Keratinocyte (primary cell): ENCODE results near the gene CNTNAP2. TPM values are rescaled to one million over a fixed set of nuclear protein-coding genes. Genes with fewer than 3 reads are reported as not detected.

Experiments used
- DNase-seq: peaks from one replicate; pipeline ENCODE4 v3.0.0-alpha.2; 2011; ENCODE audit warnings: low read depth, missing footprints, low spot score
- FAIRE-seq: peaks from 2 replicates; lab custom pipeline; 2011; peaks lifted over from hg19 to GRCh38; lab: Jason Lieb, UNC
- H2AFZ ChIP-seq: 2 replicates; pipeline ENCODE4 v1.6.0; 2012; ENCODE audit warnings: low read length, control low read depth, inconsistent platforms; ENCODE audit not compliant: control insufficient read depth
- H3K27ac ChIP-seq: 2 replicates; pipeline ENCODE4 v1.5.1; 2011; ENCODE audit warnings: low read length; ENCODE audit not compliant: control insufficient read depth, insufficient read depth
- H3K27me3 ChIP-seq: 3 replicates; pipeline ENCODE4 v1.6.0; 2011; ENCODE audit warnings: low read length; ENCODE audit not compliant: control insufficient read depth, insufficient read depth; ENCODE audit errors: extremely low read depth
- H3K36me3 ChIP-seq, 2 experiments: 2 replicates in 1 of 2; 3 replicates in 1 of 2; pipeline ENCODE4 v1.5.1; 2011; ENCODE audit warnings: low read length in 2 of 2, mild to moderate bottlenecking in 1 of 2; ENCODE audit not compliant: control insufficient read depth in 2 of 2, insufficient read depth in 2 of 2; ENCODE audit errors: extremely low read depth in 1 of 2
- H3K4me1 ChIP-seq: 3 replicates; pipeline ENCODE4 v1.5.1; 2011; ENCODE audit warnings: low read length; ENCODE audit not compliant: control insufficient read depth, insufficient read depth; ENCODE audit errors: extremely low read depth
- H3K4me2 ChIP-seq: 3 replicates; pipeline ENCODE4 v1.6.0; 2011; ENCODE audit warnings: low read depth, low read length; ENCODE audit not compliant: control insufficient read depth, insufficient read depth; ENCODE audit errors: extremely low read depth
- H3K4me3 ChIP-seq, 3 experiments: fragments of 200-600 bp in 1 of 3; sonication (generic) in 1 of 3; 2 replicates in 2 of 3; 3 replicates in 1 of 3; pipeline ENCODE4 v1.5.1; 2011 to 2016; ENCODE audit warnings: low read length in 3 of 3, mild to moderate bottlenecking in 3 of 3, control low read depth in 2 of 3, inconsistent platforms in 1 of 3, low read depth in 1 of 3, mixed read lengths in 1 of 3, mixed run types in 1 of 3, moderate library complexity in 1 of 3; ENCODE audit not compliant: control insufficient read depth in 2 of 3, insufficient read depth in 2 of 3; ENCODE audit errors: extremely low read depth in 1 of 3
- H3K79me2 ChIP-seq: 2 replicates; pipeline ENCODE4 v1.6.0; 2012; ENCODE audit warnings: low read length; ENCODE audit not compliant: control insufficient read depth, insufficient read depth
- H3K9ac ChIP-seq: 3 replicates; pipeline ENCODE4 v1.6.0; 2011; ENCODE audit warnings: low read length; ENCODE audit not compliant: control insufficient read depth, insufficient read depth; ENCODE audit errors: extremely low read depth
- H3K9me1 ChIP-seq: 3 replicates; pipeline ENCODE4 v1.6.0; 2011; ENCODE audit warnings: low read length; ENCODE audit not compliant: control insufficient read depth, insufficient read depth; ENCODE audit errors: extremely low read depth
- H3K9me3 ChIP-seq: 2 replicates; pipeline ENCODE4 v1.5.1; 2012; ENCODE audit warnings: low read depth, low read length; ENCODE audit not compliant: control insufficient read depth
- H4K20me1 ChIP-seq: 3 replicates; pipeline ENCODE4 v1.6.0; 2011; ENCODE audit warnings: low read length; ENCODE audit not compliant: control insufficient read depth, insufficient read depth; ENCODE audit errors: extremely low read depth
- EZH2 ChIP-seq: IDR thresholded peaks from one replicate; pipeline ENCODE4 v1.6.1; 2012; ENCODE audit warnings: inconsistent platforms, mild to moderate bottlenecking, low read length, moderate library complexity
- dilution Hi-C: fragments of 300-500 bp; cut with MboI; formaldehyde crosslinking; loops from one replicate; pipeline ENCODE4 v1.7.0; 2020; ENCODE audit warnings: low sequenced_read_pairs; ENCODE audit not compliant: extremely low pct_ligation_motif_present
- polyA plus RNA-seq, 5 experiments: library from polyadenylated mRNA; depleted of rRNA in 3 of 5; stranded (reverse) in 3 of 5; stranded (forward) in 1 of 5; unstranded in 1 of 5; fragments of >200 nt; gene quantifications; 1 replicate in 1 of 5; 2 replicates in 3 of 5; 3 replicates in 1 of 5; pipeline versions ENCODE4 v1.2.1 to v1.2.3, GENCODE V29; 2011 to 2012; ENCODE audit warnings: missing spikeins in 2 of 5, low read depth in 1 of 5, low replicate concordance in 1 of 5
- TF ChIP-seq, protein P1 (sequence below), 3 experiments: IDR thresholded peaks in 1 of 3; conservative IDR thresholded peaks in 1 of 3; optimal IDR thresholded peaks in 1 of 3; 2 replicates in 2 of 3; 3 replicates in 1 of 3; pipeline versions ENCODE3 to v1.5.1; 2011; ENCODE audit warnings: low read length in 3 of 3, mild to moderate bottlenecking in 3 of 3, moderate library complexity in 2 of 3, control low read depth in 1 of 3, inconsistent platforms in 1 of 3; ENCODE audit not compliant: insufficient read depth in 2 of 3; ENCODE audit errors: extremely low read depth in 1 of 3

CNTNAP2 gene
- polyA plus RNA-seq, 1 donor (not counting 4 experiments of a cell fraction or from before 2014, with no cell fraction given), result 1.4 TPM

DNA sequence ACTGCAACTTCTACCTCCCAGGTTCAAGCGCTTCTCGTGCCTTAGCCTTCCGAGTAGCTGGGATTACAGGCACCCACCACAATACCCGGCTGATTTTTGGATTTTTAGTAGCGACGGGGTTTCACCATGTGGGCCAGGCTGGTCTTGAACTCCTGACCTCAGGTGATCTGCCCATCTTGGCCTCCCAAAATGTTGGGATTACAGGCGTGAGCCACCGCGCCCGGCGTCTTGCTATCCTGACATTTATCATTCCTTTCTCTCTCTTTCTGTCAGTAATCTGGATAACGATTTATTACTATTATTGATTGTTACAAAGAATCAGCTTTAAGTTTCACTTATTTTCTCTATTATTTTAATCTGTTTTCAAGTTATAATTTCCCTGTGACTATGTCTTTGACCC is 548.4 kb downstream of the CNTNAP2 start:
- Histone ChIP-seq H3K9me3 (no peaks in the 10 kb centered on the region), H2AFZ (no peak overlapping the region), H3K79me2 (no peaks in the 10 kb centered on the region), H3K9me1 (no peaks in the 10 kb centered on the region), H3K27me3 (no peaks in the 10 kb centered on the region), H3K4me3 (no peak overlapping the region), H3K36me3 (no peaks in the 10 kb centered on the region), H3K9ac (no peak overlapping the region), H3K27ac (no peak overlapping the region), H3K4me1 (no peaks in the 10 kb centered on the region), H4K20me1 (no peaks in the 10 kb centered on the region), H3K4me2 (no peak overlapping the region)
- DNase-seq (no peak), FAIRE-seq (no peak)
- dilution Hi-C loops, result no loop called here
- TF ChIP-seq, protein P1, sequence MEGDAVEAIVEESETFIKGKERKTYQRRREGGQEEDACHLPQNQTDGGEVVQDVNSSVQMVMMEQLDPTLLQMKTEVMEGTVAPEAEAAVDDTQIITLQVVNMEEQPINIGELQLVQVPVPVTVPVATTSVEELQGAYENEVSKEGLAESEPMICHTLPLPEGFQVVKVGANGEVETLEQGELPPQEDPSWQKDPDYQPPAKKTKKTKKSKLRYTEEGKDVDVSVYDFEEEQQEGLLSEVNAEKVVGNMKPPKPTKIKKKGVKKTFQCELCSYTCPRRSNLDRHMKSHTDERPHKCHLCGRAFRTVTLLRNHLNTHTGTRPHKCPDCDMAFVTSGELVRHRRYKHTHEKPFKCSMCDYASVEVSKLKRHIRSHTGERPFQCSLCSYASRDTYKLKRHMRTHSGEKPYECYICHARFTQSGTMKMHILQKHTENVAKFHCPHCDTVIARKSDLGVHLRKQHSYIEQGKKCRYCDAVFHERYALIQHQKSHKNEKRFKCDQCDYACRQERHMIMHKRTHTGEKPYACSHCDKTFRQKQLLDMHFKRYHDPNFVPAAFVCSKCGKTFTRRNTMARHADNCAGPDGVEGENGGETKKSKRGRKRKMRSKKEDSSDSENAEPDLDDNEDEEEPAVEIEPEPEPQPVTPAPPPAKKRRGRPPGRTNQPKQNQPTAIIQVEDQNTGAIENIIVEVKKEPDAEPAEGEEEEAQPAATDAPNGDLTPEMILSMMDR (optimal IDR thresholded peaks at IDR 0.05 in 1 of 3, IDR thresholded peaks at IDR 0.05 in 1 of 3, conservative IDR thresholded peaks at IDR 0.05 in 1 of 3; ENCODE audit: extremely low read depth in 1 of 3, insufficient read depth in 2 of 3, low read length in 3 of 3), result no peak
- TF ChIP-seq EZH2, result no peak

DNA sequence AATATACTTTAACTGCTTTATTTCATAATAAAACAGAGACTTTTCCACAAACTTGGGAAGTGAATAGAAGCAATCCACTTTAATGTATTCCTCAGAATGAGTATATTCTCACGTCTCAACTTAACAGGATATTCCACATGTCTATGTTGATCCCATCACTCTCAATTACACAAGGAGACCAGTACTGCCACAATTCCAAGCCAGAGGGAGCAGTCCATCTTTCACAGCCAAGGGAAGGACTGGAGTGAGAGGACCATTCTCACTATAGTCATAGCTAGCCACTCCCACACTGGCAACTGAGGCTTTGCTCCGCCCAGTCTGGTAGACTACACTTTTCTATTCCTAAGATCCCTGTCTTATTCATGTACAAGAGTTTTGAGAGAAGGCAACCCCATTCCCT is 553.9 kb downstream of the CNTNAP2 start:
- Histone ChIP-seq H3K4me2 (no peak overlapping the region), H3K79me2 (no peaks in the 10 kb centered on the region), H3K27ac (no peak overlapping the region), H3K9me1 (no peaks in the 10 kb centered on the region), H3K4me3 (no peak overlapping the region), H3K27me3 (no peaks in the 10 kb centered on the region), H3K9me3 (peaks cover 1% of the 10 kb centered on the region), H2AFZ (no peak overlapping the region), H3K4me1 (no peaks in the 10 kb centered on the region), H3K36me3 (no peaks in the 10 kb centered on the region), H4K20me1 (no peaks in the 10 kb centered on the region), H3K9ac (no peak overlapping the region)
- DNase-seq (no peak), FAIRE-seq (no peak)
- dilution Hi-C loops, result no loop called here
- TF ChIP-seq, protein P1 (optimal IDR thresholded peaks at IDR 0.05 in 1 of 3, IDR thresholded peaks at IDR 0.05 in 1 of 3, conservative IDR thresholded peaks at IDR 0.05 in 1 of 3; ENCODE audit: extremely low read depth in 1 of 3, insufficient read depth in 2 of 3, low read length in 3 of 3), result no peak
- no peak for TF ChIP-seq EZH2
